NCI-H524 (cell line): ENCODE data around the gene PTPN4.

Source experiments
- DNase-seq, 2 experiments: peaks; one replicate each; lab custom pipeline; 2025; lab: John Stamatoyannopoulos, UW

The PTPN4 gene

GRCh38 chr2:119731983-119732382 is 27.7 kb upstream of the PTPN4 start:
- DNase-seq, result no peak

GRCh38 chr2:119732601-119733164 is 27.0 kb upstream of the PTPN4 start:
- DNase-seq, result no peak

GRCh38 chr2:119734047-119734446 is 25.7 kb upstream of the PTPN4 start:
- peak in 1 of 2 experiments; percentile 50 for DNase-seq

- no peak for DNase-seq
Observed at GRCh38 chr2:119735565-119735964, 24.2 kb upstream of the PTPN4 start.

GRCh38 chr2:119736021-119736420 is 23.7 kb upstream of the PTPN4 start:
- no peak for DNase-seq

GRCh38 chr2:119739580-119740255 is 20.0 kb upstream of the PTPN4 start:
- DNase-seq, result peak in 1 of 2 experiments; percentile 27

GRCh38 chr2:119741001-119741400 is 18.7 kb upstream of the PTPN4 start:
- DNase-seq, result no peak

- DNase-seq, result no peak
Observed at GRCh38 chr2:119741868-119742267, 17.9 kb upstream of the PTPN4 start.

GRCh38 chr2:119744335-119744939 is 15.3 kb upstream of the PTPN4 start:
- DNase-seq, result no peak

GRCh38 chr2:119745566-119745965 is 14.2 kb upstream of the PTPN4 start:
- peak in 1 of 2 experiments; percentile 29 for DNase-seq

- DNase-seq, result no peak
Observed at GRCh38 chr2:119746836-119747686, 12.7 kb upstream of the PTPN4 start.

GRCh38 chr2:119748135-119748534 is 11.6 kb upstream of the PTPN4 start:
- no peak for DNase-seq

GRCh38 chr2:119749477-119750012 is 10.2 kb upstream of the PTPN4 start:
- no peak for DNase-seq

GRCh38 chr2:119751706-119752105 is 8.0 kb upstream of the PTPN4 start:
- DNase-seq, result no peak

GRCh38 chr2:119753041-119753929 is 6.4 kb upstream of the PTPN4 start:
- DNase-seq, result peak; percentile 32 to 54

- no peak for DNase-seq
Observed at GRCh38 chr2:119753930-119754321, 5.8 kb upstream of the PTPN4 start.

- DNase-seq, result no peak
Observed at GRCh38 chr2:119755906-119756305, 3.8 kb upstream of the PTPN4 start.

- no peak for DNase-seq
Observed at GRCh38 chr2:119756837-119757236, 2.9 kb upstream of the PTPN4 start.

- no peak for DNase-seq
Observed at GRCh38 chr2:119758881-119759450, 756 bp upstream of the PTPN4 start.

- DNase-seq, result no peak
Observed at GRCh38 chr2:119760237-119760955, 674 bp downstream of the PTPN4 start.
